ENCODE data around the gene GUSB. TPM values are rescaled to one million over a fixed set of nuclear protein-coding genes. Genes with fewer than 3 reads are reported as not detected.

Gene GUSB
- total and polyA plus RNA-seq, 4 donors: 39.8 to 68.4 (median 55.4) TPM

GRCh38 chr7:65953890-65954450 lies 28.0 kb downstream of the GUSB start:
- Histone ChIP-seq H3K9me3 (ENCODE audit: control insufficient read depth in 4 of 4, insufficient read depth in 3 of 4, low read length in 3 of 4) (no peaks in the 10 kb centered on the region), H3K4me3 (no peak overlapping the region), H3K27me3 (ENCODE audit: control insufficient read depth in 3 of 3, insufficient read depth in 3 of 3, low read length in 2 of 3) (no peaks in the 10 kb centered on the region), H3K36me3 (ENCODE audit: control insufficient read depth in 4 of 4, insufficient read depth in 4 of 4, low read length in 4 of 4) (peaks cover 9 to 21% (median 12%) of the 10 kb centered on the region in 4 donors), H3K9ac (ENCODE audit: insufficient read depth in 1 of 2, low read length in 2 of 2) (no peak overlapping the region), H3K27ac (ENCODE audit: low read depth in 1 of 2, low read length in 1 of 2) (no peak overlapping the region), H3K4me1 (ENCODE audit: control insufficient read depth in 5 of 5, insufficient read depth in 5 of 5, low read length in 5 of 5) (no peaks in the 10 kb centered on the region)
- TF ChIP-seq CTCF (IDR thresholded peaks at IDR 0.05; ENCODE audit: control extremely low read depth, extremely low read depth): no peak
- ATAC-seq (ENCODE audit: insufficient read depth, low FRiP score) (no peak), DNase-seq (no peak)
- 92 to 93% methylated on average over 15 of the region's 15 CpGs for WGBS, 2 donors

GRCh38 chr7:65953001-65953720 lies 28.9 kb downstream of the GUSB start:
- WGBS, 2 donors: 75 to 88% methylated on average over 5 of the region's 5 CpGs
- no peak for TF ChIP-seq CTCF (IDR thresholded peaks at IDR 0.05; ENCODE audit: control extremely low read depth, extremely low read depth)
- H3K9ac ChIP-seq (ENCODE audit: insufficient read depth in 1 of 2, low read length in 2 of 2): no peak overlapping the region
- H3K4me3 ChIP-seq: no peak overlapping the region
- no peak overlapping the region for H3K27ac ChIP-seq (ENCODE audit: low read depth in 1 of 2, low read length in 1 of 2)
- peaks cover 9 to 18% (median 11%) of the 10 kb centered on the region in 4 donors for H3K36me3 ChIP-seq (ENCODE audit: control insufficient read depth in 4 of 4, insufficient read depth in 4 of 4, low read length in 4 of 4)
- no peak for ATAC-seq (ENCODE audit: insufficient read depth, low FRiP score)
- H3K9me3 ChIP-seq (ENCODE audit: control insufficient read depth in 4 of 4, insufficient read depth in 3 of 4, low read length in 3 of 4): no peaks in the 10 kb centered on the region
- DNase-seq: no peak
- no peaks in the 10 kb centered on the region for H3K27me3 ChIP-seq (ENCODE audit: control insufficient read depth in 3 of 3, insufficient read depth in 3 of 3, low read length in 2 of 3)
- no peaks in the 10 kb centered on the region for H3K4me1 ChIP-seq (ENCODE audit: control insufficient read depth in 5 of 5, insufficient read depth in 5 of 5, low read length in 5 of 5)

- peaks cover 9 to 17% (median 11%) of the 10 kb centered on the region in 4 donors for H3K36me3 ChIP-seq (ENCODE audit: control insufficient read depth in 4 of 4, insufficient read depth in 4 of 4, low read length in 4 of 4)
- H3K4me1 ChIP-seq (ENCODE audit: control insufficient read depth in 5 of 5, insufficient read depth in 5 of 5, low read length in 5 of 5): no peaks in the 10 kb centered on the region
- 69 to 79% methylated on average over 9 of the region's 9 CpGs for WGBS, 2 donors
- H3K9ac ChIP-seq (ENCODE audit: insufficient read depth in 1 of 2, low read length in 2 of 2): no peak overlapping the region
- H3K27ac ChIP-seq (ENCODE audit: low read depth in 1 of 2, low read length in 1 of 2): no peak overlapping the region
- H3K27me3 ChIP-seq (ENCODE audit: control insufficient read depth in 3 of 3, insufficient read depth in 3 of 3, low read length in 2 of 3): no peaks in the 10 kb centered on the region
- DNase-seq: no peak
- TF ChIP-seq CTCF (IDR thresholded peaks at IDR 0.05; ENCODE audit: control extremely low read depth, extremely low read depth): no peak
- no peak overlapping the region for H3K4me3 ChIP-seq
- no peaks in the 10 kb centered on the region for H3K9me3 ChIP-seq (ENCODE audit: control insufficient read depth in 4 of 4, insufficient read depth in 3 of 4, low read length in 3 of 4)
- no peak for ATAC-seq (ENCODE audit: insufficient read depth, low FRiP score)
Observed at GRCh38 chr7:65951837-65952578, 30.0 kb downstream of the GUSB start.
